Stimulated activated CD4-positive, alpha-beta T cell treated with anti-CD3 and anti-CD28 coated beads, Interleukin-4, amount 100 ng/mL, for 1 hour (primary cell): ENCODE results near the gene AGBL5.

ENCODE experiments used
- DNase-seq: peaks from one replicate; pipeline ENCODE4 v3.0.0-alpha.2; 2020

The AGBL5 gene

GRCh38 chr2:27050996-27051901, at the start of gene AGBL5:
Gene AGBL5, plus strand, starts transcription at chr2:27051668. Its CDS starts 1,291 bp downstream, at chr2:27052959.
- DNase-seq = peak; percentile 93

DNA sequence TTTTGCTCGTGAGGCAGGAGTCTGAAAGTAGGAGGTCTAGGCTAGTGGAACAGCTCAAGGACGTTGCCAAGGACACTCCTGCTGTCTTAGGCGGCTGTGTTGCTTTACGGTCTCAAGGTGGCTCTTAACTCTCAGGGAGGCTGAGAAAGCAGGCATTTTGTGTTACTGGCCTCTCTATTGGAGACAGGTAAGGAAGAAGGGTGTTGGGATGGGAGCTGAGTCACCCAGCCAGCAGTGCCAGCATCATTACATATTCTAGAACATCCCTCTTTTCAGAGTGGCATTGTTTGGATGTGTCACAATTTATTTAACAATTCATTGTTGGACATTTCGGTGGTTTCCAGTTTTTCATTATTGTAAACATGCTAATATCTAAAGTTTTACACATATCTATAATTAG, 49.5 kb upstream of the AGBL5 start:
- no peak for DNase-seq

- DNase-seq = no peak
These were observed 48.5 kb upstream of the AGBL5 start for GRCh38 chr2:27003007-27003406.

GRCh38 chr2:27003857-27004256, 47.6 kb upstream of the AGBL5 start:
- DNase-seq = no peak

- DNase-seq = no peak
These were observed 44.7 kb upstream of the AGBL5 start for GRCh38 chr2:27006602-27007415.

DNA sequence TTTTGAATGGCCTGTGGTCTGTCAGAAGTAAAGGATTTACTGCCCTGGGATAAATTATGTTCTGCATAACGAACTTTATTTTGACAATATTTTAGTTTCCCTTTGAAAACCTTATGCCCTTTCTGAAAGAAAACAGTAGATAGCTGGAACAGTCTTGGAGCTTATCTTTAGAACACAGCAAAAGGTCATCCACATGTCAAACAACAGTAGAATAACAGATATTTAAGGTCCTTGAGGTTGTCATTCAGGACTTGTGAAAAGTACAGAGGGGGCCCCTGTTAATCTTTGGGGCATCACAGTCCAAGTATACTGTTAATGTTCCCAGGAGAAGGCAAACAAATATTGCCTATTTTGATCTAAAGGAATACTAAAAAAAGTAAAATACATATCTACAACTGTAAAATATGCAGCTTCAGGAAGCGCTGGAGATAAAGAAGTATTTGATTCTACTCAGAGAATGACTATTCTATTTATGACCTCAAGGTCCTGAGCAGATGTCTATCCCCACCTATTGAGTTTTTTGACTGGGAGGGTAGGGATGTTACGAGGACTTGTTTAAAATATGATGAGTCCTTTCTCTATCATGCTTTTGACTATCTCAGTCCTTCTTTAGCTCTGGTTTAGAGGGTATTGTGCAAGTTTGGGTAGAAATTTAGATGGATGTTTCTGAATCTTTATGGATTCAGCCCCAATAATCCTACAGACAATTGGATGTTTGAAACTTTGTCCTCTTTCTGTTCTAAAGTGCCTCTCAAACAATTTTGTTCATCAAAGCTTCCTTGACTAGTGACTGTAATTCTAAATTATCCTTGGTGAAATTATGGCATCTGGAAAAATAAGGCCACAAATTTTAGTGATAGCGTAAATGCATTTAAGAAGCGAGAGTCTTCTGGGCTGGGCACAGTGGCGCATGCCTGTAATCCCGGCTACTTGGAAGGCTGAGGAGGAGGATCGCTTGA, 43.8 kb upstream of the AGBL5 start:
- DNase-seq = no peak

GRCh38 chr2:27008678-27009077, 42.8 kb upstream of the AGBL5 start:
- DNase-seq = no peak

- no peak for DNase-seq
These were observed 42.4 kb upstream of the AGBL5 start for GRCh38 chr2:27009083-27009482.

GRCh38 chr2:27009716-27010115, 41.8 kb upstream of the AGBL5 start:
- DNase-seq = no peak

- no peak for DNase-seq
These were observed 41.3 kb upstream of the AGBL5 start for GRCh38 chr2:27010139-27010538.

GRCh38 chr2:27013738-27014137, 37.7 kb upstream of the AGBL5 start:
- DNase-seq = no peak

GRCh38 chr2:27014771-27015433, 36.6 kb upstream of the AGBL5 start:
- no peak for DNase-seq

DNA sequence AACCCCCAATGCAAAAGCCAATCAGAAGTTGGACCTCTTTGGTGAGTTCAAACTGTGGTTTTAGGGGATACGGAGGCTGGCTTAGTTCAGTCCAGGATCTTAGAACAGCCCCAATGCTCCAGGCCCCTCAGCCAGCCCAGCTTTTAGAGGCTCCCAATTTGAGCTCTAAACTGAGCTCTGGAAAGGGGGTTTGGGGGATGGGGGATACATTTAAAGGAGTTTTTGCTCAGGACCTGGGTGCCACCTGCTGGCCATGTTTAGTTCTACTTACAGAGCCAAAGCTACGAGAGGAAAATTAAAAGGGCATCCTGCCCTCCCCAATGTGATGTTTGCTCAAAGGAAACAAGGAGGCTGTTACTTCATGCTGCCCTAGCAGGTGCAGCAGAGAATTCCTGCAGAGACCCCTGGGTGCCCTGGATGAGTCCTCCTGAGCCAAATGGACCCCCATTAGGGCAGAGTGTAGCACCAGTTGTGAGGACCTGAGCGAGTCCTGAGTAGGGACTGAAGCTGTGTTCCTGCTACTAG, 34.6 kb upstream of the AGBL5 start:
- peak; percentile 48 for DNase-seq

GRCh38 chr2:27018142-27018541, 33.3 kb upstream of the AGBL5 start:
- DNase-seq = no peak

DNA sequence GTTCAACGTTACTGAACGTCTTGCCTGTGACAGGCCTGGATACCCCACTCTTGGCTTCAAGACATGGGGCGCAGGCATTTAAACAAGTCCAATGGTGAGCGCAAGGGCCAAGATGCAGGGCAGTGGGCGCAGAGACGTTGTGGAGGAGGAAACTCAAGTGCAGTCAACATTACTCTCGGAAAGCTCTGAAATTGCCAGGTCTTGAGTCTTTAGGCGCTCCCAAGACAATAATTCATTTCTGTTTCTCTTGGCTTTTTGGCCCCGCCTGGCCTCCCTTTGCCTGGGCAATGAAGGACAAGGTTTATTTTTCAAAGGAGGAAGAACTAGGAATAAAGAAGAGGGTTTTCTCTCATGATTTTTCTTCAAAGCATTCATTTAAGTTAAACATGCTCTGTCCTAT, 32.0 kb upstream of the AGBL5 start:
- no peak for DNase-seq

- DNase-seq = no peak
These were observed 31.3 kb upstream of the AGBL5 start for GRCh38 chr2:27019931-27020855.

GRCh38 chr2:27021253-27022049, 30.0 kb upstream of the AGBL5 start:
- no peak for DNase-seq

DNA sequence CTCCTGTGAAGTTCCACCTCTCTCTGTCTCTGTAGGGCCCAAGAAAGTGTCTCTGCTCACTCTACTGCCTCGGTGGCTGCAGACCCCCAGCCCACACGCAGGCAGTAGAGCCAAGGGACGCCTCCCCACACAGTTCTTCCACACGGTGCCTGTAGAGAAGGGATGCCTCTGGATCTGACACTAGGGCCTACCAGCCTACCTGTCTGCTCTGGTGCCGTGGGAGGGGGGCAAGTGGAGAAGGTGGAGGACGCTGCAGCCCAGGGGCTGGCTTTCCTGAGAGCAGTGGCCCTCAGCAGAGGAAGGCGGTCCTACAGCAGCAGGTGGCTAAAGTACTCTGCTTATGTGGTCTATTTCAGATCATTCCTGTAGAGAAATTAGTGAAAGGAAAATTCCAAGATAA, 27.7 kb upstream of the AGBL5 start:
- no peak for DNase-seq

DNA sequence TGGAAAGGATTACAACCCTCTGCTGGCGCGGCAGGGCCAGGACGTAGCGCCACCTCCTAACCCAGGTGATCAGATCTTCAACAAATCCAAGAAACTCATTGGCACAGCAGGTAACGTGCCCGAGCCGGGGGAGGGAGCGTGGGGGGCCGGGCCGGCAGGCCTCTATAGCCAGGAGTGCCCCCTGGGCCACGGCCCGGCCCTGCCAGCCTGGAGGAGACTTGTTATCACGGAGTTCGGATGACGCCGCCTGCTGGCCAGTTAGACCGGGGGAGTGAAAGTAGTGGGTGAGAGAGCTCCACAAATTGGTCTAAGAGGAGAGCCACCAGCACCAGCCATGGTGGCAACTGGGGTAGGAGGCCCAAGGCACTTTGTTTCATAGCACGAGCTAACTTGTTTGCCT, 27.3 kb upstream of the AGBL5 start:
- DNase-seq = no peak

- no peak for DNase-seq
These were observed 26.7 kb upstream of the AGBL5 start for GRCh38 chr2:27024812-27025211.
